Measurements from ENCODE around the gene MAD1L1.
"Not testable (repeated sequence)": the region's sequence is repeated elsewhere in the genome, so short reads cannot be mapped to it uniquely, and the experiment has no call there.

MAD1L1 gene

DNA sequence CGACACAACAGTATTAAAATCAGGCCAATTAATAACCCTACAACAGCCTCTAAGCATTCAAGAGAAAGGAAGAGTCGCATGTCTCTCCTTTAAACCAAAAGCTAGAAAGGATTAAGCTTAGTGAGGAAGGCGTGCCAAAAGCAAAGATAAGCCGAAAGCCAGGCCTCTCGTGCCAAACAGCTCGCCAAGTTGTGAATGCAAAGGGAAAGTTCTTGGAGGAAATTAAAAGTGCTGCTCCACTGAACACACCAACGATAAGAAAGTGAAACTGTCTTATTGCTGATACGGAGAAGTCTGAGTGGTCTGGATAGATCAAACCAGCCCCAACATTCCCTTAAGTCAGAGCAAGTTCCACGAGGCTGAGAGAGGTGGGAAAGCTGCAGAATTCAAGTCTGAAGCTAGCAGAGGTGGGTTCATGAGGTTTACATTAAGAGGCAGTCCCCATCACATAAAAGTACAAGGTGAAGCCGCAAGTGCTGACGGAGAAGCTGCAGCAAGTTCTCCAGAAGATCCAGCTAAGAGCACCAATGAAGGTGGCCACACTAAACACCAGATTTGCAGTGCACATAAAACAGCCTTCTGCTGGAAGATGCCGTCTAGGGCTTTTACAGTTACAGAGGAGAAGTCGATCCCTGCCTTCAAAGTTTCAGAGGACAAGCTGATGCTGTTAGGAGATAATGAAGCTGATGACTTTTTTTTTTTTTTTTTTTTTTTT is 194.8 kb downstream of the MAD1L1 start:
- no peak for TF ChIP-seq CTCF (conservative IDR thresholded peaks at IDR 0.05; ENCODE audit: low read length)
- peak overlapping the region; percentile 44 for H3K4me3 ChIP-seq (ENCODE audit: low read length)
- peak; percentile 29 for DNase-seq (ENCODE audit: low read depth)

GRCh38 chr7:2037301-2037807 is 195.4 kb downstream of the MAD1L1 start:
- TF ChIP-seq CTCF (conservative IDR thresholded peaks at IDR 0.05; ENCODE audit: low read length): no peak
- H3K4me3 ChIP-seq (ENCODE audit: low read length): peak overlapping the region; percentile 44

DNA sequence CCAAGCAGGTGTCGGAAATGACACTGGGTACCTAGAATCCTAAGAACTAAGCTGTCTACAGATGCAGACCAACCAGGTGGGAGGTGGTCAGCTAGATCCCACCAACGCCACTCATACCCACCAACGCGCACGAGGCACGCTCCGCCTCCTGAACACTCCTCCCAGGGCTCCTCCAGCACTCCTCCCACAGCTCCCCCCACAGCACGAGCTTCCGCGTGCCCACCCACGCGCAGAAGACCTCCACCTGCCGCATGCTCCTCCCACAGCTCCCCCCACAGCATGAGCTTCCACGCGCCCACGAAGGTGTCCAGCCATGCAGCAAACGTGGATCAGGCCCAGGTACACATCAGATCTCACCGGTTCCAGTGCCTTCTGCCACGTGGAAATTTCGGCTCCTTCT is 196.0 kb downstream of the MAD1L1 start:
- DNase-seq (ENCODE audit: low read depth): no peak
- H3K4me3 ChIP-seq (ENCODE audit: low read length): no peak overlapping the region
- TF ChIP-seq CTCF (conservative IDR thresholded peaks at IDR 0.05; ENCODE audit: low read length): no peak

More at GRCh38 chr7:2037301-2037807, 195.4 kb downstream of the MAD1L1 start:
- peak; percentile 15 for DNase-seq (ENCODE audit: low read depth)

- not testable (repeated sequence) for DNase-seq (ENCODE audit: low read depth); H3K4me3 ChIP-seq (ENCODE audit: low read length)
These were observed 196.5 kb downstream of the MAD1L1 start for GRCh38 chr7:2036201-2036600.

DNA sequence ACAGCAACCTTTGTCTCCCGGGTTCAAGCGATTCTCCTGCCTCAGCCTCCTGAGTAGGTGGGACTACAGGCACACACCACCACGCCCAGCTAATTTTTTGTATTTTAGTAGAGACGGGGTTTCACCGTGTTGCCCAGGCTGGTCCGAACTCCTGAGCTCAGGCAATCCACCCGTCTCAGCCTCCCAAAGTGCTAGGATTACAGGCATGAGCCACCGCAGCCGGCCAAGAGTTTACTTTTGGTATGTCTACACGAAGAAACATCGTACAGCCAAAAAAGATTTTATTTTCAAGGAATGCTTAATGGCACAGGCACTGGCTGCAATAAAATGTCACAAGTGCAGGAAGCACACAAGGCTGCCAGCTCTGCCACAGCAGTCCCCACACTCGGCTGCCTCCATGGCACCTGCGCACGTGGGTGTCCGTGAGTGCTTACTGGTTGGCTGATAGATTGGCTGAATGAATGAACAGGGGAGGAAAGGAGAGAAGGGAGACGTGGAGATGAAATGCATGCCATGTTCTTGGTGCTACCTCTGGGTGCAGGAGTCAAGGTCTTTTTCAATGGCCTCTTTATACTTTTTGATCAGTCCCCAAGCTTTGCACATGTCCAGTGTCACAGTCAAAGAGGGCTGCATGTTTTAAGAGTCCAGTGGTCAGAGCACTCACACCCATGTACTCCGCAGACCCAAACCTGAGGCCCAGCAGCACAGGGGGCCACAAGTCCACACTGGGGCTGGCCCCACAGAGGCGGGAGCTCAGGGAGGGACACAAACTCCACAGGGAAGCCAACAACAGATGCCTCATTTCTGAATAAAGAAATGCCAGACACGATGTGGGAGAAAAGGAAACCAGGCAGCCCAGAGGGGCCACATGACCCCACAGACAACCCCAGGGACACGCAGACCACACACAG is 198.2 kb downstream of the MAD1L1 start:
- H3K4me3 ChIP-seq (ENCODE audit: low read length): no peak overlapping the region
- TF ChIP-seq CTCF (conservative IDR thresholded peaks at IDR 0.05; ENCODE audit: low read length): no peak
- DNase-seq (ENCODE audit: low read depth): no peak

DNA sequence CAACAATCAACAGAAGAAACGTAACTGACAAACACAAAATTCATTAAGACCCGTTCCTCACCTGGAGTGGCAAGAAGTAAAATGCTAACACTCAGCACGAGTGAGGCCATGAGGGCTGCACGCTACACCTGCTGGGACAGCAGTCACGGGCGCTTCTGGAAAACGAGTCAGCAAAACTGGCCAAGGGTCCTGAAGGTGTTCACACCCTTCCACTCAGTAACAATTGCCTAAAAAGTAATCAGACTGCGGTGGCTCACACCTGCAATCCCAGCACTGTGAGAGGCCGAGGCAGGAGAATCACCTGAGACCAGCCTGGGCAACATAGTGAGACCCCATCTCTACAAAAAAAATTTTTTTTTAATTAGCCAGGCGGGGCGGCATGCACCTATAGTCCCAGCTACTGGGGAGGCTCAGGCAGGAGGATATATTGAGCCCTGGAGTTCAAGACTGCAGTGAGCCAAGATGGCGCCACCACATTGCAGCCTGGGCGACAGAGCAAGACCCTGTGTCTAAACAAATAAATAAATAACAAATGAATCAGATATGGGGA is 199.1 kb downstream of the MAD1L1 start:
- TF ChIP-seq CTCF (conservative IDR thresholded peaks at IDR 0.05; ENCODE audit: low read length): no peak
- H3K4me3 ChIP-seq (ENCODE audit: low read length): no peak overlapping the region
- DNase-seq (ENCODE audit: low read depth): no peak

- DNase-seq (ENCODE audit: low read depth): no peak
- TF ChIP-seq CTCF (conservative IDR thresholded peaks at IDR 0.05; ENCODE audit: low read length): no peak
- no peak overlapping the region for H3K4me3 ChIP-seq (ENCODE audit: low read length)
These were observed 199.8 kb downstream of the MAD1L1 start for GRCh38 chr7:2032876-2033407.
